Measurements from ENCODE around the gene CLIP4.

GRCh38 chr2:29196792-29197788 lies 81.9 kb downstream of the CLIP4 start:
- TF ChIP-seq CTCF (conservative IDR thresholded peaks at IDR 0.05; ENCODE audit: low read depth, low read length) = peak; percentile 96
- TF ChIP-seq EZH2phosphoT487 (IDR thresholded peaks at IDR 0.05; ENCODE audit: borderline replicate concordance, low read length) = no peak
- TF ChIP-seq EZH2 (IDR thresholded peaks at IDR 0.05; ENCODE audit: low read length, unreplicated experiment) = no peak
